Fibroblast of pulmonary artery (primary cell): ENCODE results near the gene PRRC2B.
"Not testable (repeated sequence)": the region's sequence is repeated elsewhere in the genome, so short reads cannot be mapped to it uniquely, and the experiment has no call there.

ENCODE experiments used
- DNase-seq: peaks from one replicate; pipeline ENCODE4 v3.0.0-alpha.2; 2010; ENCODE audit warnings: low read depth
- H3K4me3 ChIP-seq: replicated peaks from 2 replicates; pipeline ENCODE4 v1.5.1; 2011; ENCODE audit warnings: low read depth, mild to moderate bottlenecking, control low read depth, low read length, moderate library complexity
- TF ChIP-seq, protein P1 (sequence below): IDR thresholded peaks from 2 replicates; pipeline ENCODE4 v1.5.1; 2011; ENCODE audit warnings: mild to moderate bottlenecking, control low read depth, low read length, inconsistent platforms; ENCODE audit errors: missing control alignments

PRRC2B gene

GRCh38 chr9:131446276-131446675 is 52.4 kb downstream of the PRRC2B start:
- DNase-seq, result no peak
- TF ChIP-seq, protein P1, sequence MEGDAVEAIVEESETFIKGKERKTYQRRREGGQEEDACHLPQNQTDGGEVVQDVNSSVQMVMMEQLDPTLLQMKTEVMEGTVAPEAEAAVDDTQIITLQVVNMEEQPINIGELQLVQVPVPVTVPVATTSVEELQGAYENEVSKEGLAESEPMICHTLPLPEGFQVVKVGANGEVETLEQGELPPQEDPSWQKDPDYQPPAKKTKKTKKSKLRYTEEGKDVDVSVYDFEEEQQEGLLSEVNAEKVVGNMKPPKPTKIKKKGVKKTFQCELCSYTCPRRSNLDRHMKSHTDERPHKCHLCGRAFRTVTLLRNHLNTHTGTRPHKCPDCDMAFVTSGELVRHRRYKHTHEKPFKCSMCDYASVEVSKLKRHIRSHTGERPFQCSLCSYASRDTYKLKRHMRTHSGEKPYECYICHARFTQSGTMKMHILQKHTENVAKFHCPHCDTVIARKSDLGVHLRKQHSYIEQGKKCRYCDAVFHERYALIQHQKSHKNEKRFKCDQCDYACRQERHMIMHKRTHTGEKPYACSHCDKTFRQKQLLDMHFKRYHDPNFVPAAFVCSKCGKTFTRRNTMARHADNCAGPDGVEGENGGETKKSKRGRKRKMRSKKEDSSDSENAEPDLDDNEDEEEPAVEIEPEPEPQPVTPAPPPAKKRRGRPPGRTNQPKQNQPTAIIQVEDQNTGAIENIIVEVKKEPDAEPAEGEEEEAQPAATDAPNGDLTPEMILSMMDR, result no peak
- no peak overlapping the region for H3K4me3 ChIP-seq

GRCh38 chr9:131447148-131447547 is 53.3 kb downstream of the PRRC2B start:
- H3K4me3 ChIP-seq, result no peak overlapping the region
- TF ChIP-seq, protein P1, result no peak
- DNase-seq, result no peak

DNA sequence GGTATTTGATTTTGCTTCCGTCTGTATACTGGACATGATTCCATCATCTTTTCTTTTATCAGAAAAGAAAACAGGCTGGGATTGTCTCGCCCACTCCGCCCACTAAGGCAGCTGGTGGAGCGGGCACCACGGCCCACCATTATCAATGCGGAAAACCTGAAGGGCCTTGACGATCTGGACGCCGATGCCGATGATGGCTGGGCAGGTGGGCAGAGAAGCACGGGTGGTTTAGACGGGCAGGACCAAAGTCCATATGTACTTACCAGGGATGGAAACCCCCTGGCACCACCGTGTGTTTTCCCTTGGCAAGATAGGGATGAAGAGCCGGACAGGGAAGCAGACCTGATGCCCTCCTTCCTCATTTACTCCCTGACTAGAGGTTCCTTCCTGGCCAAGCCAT is 53.7 kb downstream of the PRRC2B start:
- H3K4me3 ChIP-seq, result no peak overlapping the region
- DNase-seq, result no peak
- TF ChIP-seq, protein P1, result no peak

- H3K4me3 ChIP-seq, result no peak overlapping the region
- TF ChIP-seq, protein P1, result no peak
- DNase-seq, result no peak
These were observed 54.9 kb downstream of the PRRC2B start for GRCh38 chr9:131448818-131449217.

- DNase-seq, result no peak
- H3K4me3 ChIP-seq, result no peak overlapping the region
- TF ChIP-seq, protein P1, result no peak
These were observed 55.4 kb downstream of the PRRC2B start for GRCh38 chr9:131449276-131449675.

DNA sequence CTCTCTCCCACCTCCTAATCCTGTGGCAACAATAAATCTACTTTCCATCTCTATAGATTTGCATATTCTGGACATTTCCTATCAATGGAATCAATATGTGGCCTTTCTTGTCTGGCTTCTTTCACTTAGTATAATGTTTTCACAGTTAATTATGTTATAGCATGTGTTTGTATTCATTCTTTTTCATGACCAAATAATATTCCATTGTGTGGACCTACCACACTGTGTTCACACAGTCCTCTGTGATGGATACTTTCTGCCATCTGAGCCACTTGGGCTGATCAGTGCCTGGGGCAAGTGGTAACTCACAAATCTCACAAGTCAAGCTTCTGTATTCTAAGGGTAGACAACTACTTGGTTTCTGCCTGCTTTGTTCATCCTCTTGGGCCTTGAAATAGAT is 60.1 kb downstream of the PRRC2B start:
- DNase-seq, result no peak
- no peak overlapping the region for H3K4me3 ChIP-seq
- TF ChIP-seq, protein P1, result no peak

DNA sequence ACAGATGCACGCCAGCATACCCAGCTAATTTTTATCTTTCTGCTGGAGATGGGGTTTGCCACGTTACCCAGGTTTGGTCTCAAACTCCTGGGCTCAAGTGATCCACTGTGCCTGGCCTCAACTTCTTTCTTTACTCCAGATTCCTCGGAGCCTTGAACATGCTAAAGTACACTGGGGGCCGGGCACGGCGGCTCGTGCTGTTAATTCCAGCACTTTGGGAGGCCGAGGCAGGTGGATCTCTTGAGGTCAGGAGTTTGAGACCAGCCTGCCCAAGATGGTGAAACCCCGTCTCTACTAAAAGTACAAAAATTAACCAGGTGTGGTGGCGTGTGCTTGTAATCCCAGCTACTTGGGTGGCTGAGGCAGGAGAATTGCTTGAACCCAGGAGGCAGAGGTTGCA is 61.8 kb downstream of the PRRC2B start:
- H3K4me3 ChIP-seq, DNase-seq: not testable (repeated sequence)

GRCh38 chr9:131457746-131458145 is 63.9 kb downstream of the PRRC2B start:
- no peak overlapping the region for H3K4me3 ChIP-seq
- TF ChIP-seq, protein P1, result no peak
- DNase-seq, result no peak
